Occipital lobe (tissue), 2 donors: ENCODE results near the gene NLE1. TPM values are rescaled to one million over a fixed set of nuclear protein-coding genes. Genes with fewer than 3 reads are reported as not detected.
"Not testable (repeated sequence)": the region's sequence is repeated elsewhere in the genome, so short reads cannot be mapped to it uniquely, and the experiment has no call there.

Experiments
- DNase-seq: peaks from one replicate; lab custom pipeline; 2025; lab: John Stamatoyannopoulos, UW
- total RNA-seq: library from RNA; depleted of rRNA; stranded (reverse); fragments of >200 nt; gene quantifications from one replicate; pipeline ENCODE4 v1.2.3, GENCODE V29; 2014

Gene NLE1
- total RNA-seq, 1 donor from 2014 or later = 22.8 TPM

GRCh38 chr17:35162755-35163154 lies 20.7 kb upstream of the NLE1 start:
- DNase-seq = no peak

GRCh38 chr17:35161281-35161761 lies 19.2 kb upstream of the NLE1 start:
- DNase-seq = no peak

- no peak for DNase-seq
These were observed 18.5 kb upstream of the NLE1 start for GRCh38 chr17:35160354-35161201.

GRCh38 chr17:35159940-35160339 lies 17.8 kb upstream of the NLE1 start:
- DNase-seq = no peak

- DNase-seq = no peak
These were observed 13.1 kb upstream of the NLE1 start for GRCh38 chr17:35155246-35155645.

- DNase-seq = no peak
These were observed 12.4 kb upstream of the NLE1 start for GRCh38 chr17:35154196-35155165.

- DNase-seq = no peak
These were observed 10.5 kb upstream of the NLE1 start for GRCh38 chr17:35152421-35153140.

GRCh38 chr17:35151080-35151479 lies 9.0 kb upstream of the NLE1 start:
- DNase-seq = not testable (repeated sequence)

- no peak for DNase-seq
These were observed 7.8 kb upstream of the NLE1 start for GRCh38 chr17:35149941-35150340.

- no peak for DNase-seq
These were observed 6.0 kb upstream of the NLE1 start for GRCh38 chr17:35148144-35148543.

GRCh38 chr17:35147375-35147905 lies 5.3 kb upstream of the NLE1 start, which contains the start of gene UNC45B:
TSS of gene UNC45B (plus strand) at chr17:35147817. CDS start at chr17:35148264, 447 bp downstream.
- no peak for DNase-seq

GRCh38 chr17:35146214-35146833 lies 4.2 kb upstream of the NLE1 start:
- no peak for DNase-seq

- DNase-seq = no peak
These were observed 2.7 kb upstream of the NLE1 start for GRCh38 chr17:35144840-35145239.

GRCh38 chr17:35142467-35142796 lies 329 bp upstream of the NLE1 start:
- DNase-seq = no peak

GRCh38 chr17:35138218-35138617 lies 3.9 kb downstream of the NLE1 start:
- no peak for DNase-seq

GRCh38 chr17:35135322-35135721 lies 6.8 kb downstream of the NLE1 start:
- no peak for DNase-seq

- no peak for DNase-seq
These were observed 9.1 kb downstream of the NLE1 start for GRCh38 chr17:35132816-35133550.

GRCh38 chr17:35132099-35132498 lies 10.0 kb downstream of the NLE1 start:
- no peak for DNase-seq

GRCh38 chr17:35130392-35130791 lies 11.7 kb downstream of the NLE1 start:
- no peak for DNase-seq

- no peak for DNase-seq
These were observed 12.1 kb downstream of the NLE1 start for GRCh38 chr17:35129973-35130351.
